Skeletal muscle satellite cell (primary cell): ENCODE measurements around the gene PP2D1.
"Not testable (repeated sequence)": the region's sequence is repeated elsewhere in the genome, so short reads cannot be mapped to it uniquely, and the experiment has no call there.

ENCODE experiments used
- H3K27me3 ChIP-seq: 2 replicates; pipeline ENCODE4 v1.7.0; 2013; ENCODE audit warnings: low read length; ENCODE audit not compliant: control insufficient read depth, insufficient read depth
- H3K36me3 ChIP-seq: 2 replicates; pipeline ENCODE4 v1.7.0; 2013; ENCODE audit warnings: mild to moderate bottlenecking, control low read depth, low read length; ENCODE audit not compliant: insufficient read depth
- H3K4me1 ChIP-seq: 2 replicates; pipeline ENCODE4 v1.7.0; 2013; ENCODE audit warnings: low read length; ENCODE audit not compliant: control insufficient read depth, insufficient read depth
- H3K4me2 ChIP-seq: 2 replicates; pipeline ENCODE4 v1.7.0; 2013; ENCODE audit warnings: mild to moderate bottlenecking, low read length
- H3K4me3 ChIP-seq: 2 replicates; pipeline ENCODE4 v1.7.0; 2013; ENCODE audit warnings: low read length
- H3K9ac ChIP-seq: 2 replicates; pipeline ENCODE4 v1.7.0; 2013; ENCODE audit warnings: mild to moderate bottlenecking, low read depth, low read length, moderate library complexity
- H3K9me3 ChIP-seq: replicated peaks from 2 replicates; pipeline ENCODE4 v1.7.0; 2013; ENCODE audit warnings: mild to moderate bottlenecking, control low read depth, low read length

Gene PP2D1

GRCh38 chr3:19959505-19959904 is 52.6 kb downstream of the PP2D1 start:
- Histone ChIP-seq H3K36me3 (peaks cover 29% of the 10 kb centered on the region), H3K27me3 (no peaks in the 10 kb centered on the region), H3K4me2 (no peak overlapping the region), H3K4me1 (no peaks in the 10 kb centered on the region), H3K9me3 (no peaks in the 10 kb centered on the region), H3K4me3 (no peak overlapping the region), H3K9ac (no peak overlapping the region)

- not testable (repeated sequence) for H3K4me2 ChIP-seq, H3K4me3 ChIP-seq, H3K4me1 ChIP-seq, H3K9me3 ChIP-seq, H3K27me3 ChIP-seq, H3K9ac ChIP-seq
- peaks cover 40% of the 10 kb centered on the region for H3K36me3 ChIP-seq
Measured at GRCh38 chr3:19957354-19957753, 54.7 kb downstream of the PP2D1 start.

- Histone ChIP-seq H3K36me3 (peaks cover 39% of the 10 kb centered on the region), H3K9ac (no peak overlapping the region), H3K27me3 (no peaks in the 10 kb centered on the region), H3K4me2 (no peak overlapping the region), H3K4me1 (no peaks in the 10 kb centered on the region), H3K4me3 (no peak overlapping the region), H3K9me3 (no peaks in the 10 kb centered on the region)
Measured at GRCh38 chr3:19954676-19955075, 57.4 kb downstream of the PP2D1 start.

GRCh38 chr3:19950316-19950715 is 61.7 kb downstream of the PP2D1 start:
- Histone ChIP-seq H3K36me3 (peaks cover 28% of the 10 kb centered on the region), H3K9ac (peak overlapping the region; percentile 98), H3K4me1 (peaks cover 19% of the 10 kb centered on the region), H3K4me3 (no peak overlapping the region), H3K9me3 (no peaks in the 10 kb centered on the region), H3K4me2 (peak overlapping the region; percentile 79), H3K27me3 (no peaks in the 10 kb centered on the region)

GRCh38 chr3:19948226-19948591 is 63.9 kb downstream of the PP2D1 start:
- peak overlapping the region; percentile 79 for H3K4me2 ChIP-seq
- peaks cover 12% of the 10 kb centered on the region for H3K36me3 ChIP-seq
- peak overlapping the region; percentile 95 for H3K4me3 ChIP-seq
- H3K9me3 ChIP-seq: no peaks in the 10 kb centered on the region
- peaks cover 19% of the 10 kb centered on the region for H3K4me1 ChIP-seq
- H3K27me3 ChIP-seq: no peaks in the 10 kb centered on the region
- H3K9ac ChIP-seq: peak overlapping the region; percentile 98

- peak overlapping the region; percentile 95 for H3K4me3 ChIP-seq
Measured at GRCh38 chr3:19947549-19948225, 64.4 kb downstream of the PP2D1 start.

GRCh38 chr3:19946832-19947548 is 65.1 kb downstream of the PP2D1 start, which contains the start of gene RAB5A:
Gene RAB5A (plus strand): TSS chr3:19947097. CDS start chr3:19950899, 3,802 bp downstream.
- H3K9me3 ChIP-seq: no peaks in the 10 kb centered on the region
- H3K36me3 ChIP-seq: peaks cover 9% of the 10 kb centered on the region
- peak within 1 kb of the TSS; percentile 95 for H3K4me3 ChIP-seq
- no peaks in the 10 kb centered on the region for H3K27me3 ChIP-seq
- H3K9ac ChIP-seq: peak within 1 kb of the TSS; percentile 98
- peaks cover 19% of the 10 kb centered on the region for H3K4me1 ChIP-seq
- peak within 1 kb of the TSS; percentile 96 for H3K4me2 ChIP-seq

More at GRCh38 chr3:19947549-19948225, 64.4 kb downstream of the PP2D1 start:
- Histone ChIP-seq H3K36me3 (peaks cover 9% of the 10 kb centered on the region), H3K4me1 (peaks cover 19% of the 10 kb centered on the region), H3K4me2 (peak overlapping the region; percentile 79), H3K9ac (peak overlapping the region; percentile 98), H3K27me3 (no peaks in the 10 kb centered on the region), H3K9me3 (no peaks in the 10 kb centered on the region)

- H3K9ac ChIP-seq: peak overlapping the region; percentile 98
- H3K36me3 ChIP-seq: peaks cover 5% of the 10 kb centered on the region
- H3K4me1 ChIP-seq: peaks cover 19% of the 10 kb centered on the region
- H3K27me3 ChIP-seq: no peaks in the 10 kb centered on the region
- H3K4me2 ChIP-seq: peak overlapping the region; percentile 96
- H3K9me3 ChIP-seq: no peaks in the 10 kb centered on the region
- H3K4me3 ChIP-seq: peak overlapping the region; percentile 95
Measured at GRCh38 chr3:19945969-19946831, 65.9 kb downstream of the PP2D1 start.

- Histone ChIP-seq H3K4me1 (peaks cover 19% of the 10 kb centered on the region), H3K4me2 (peak overlapping the region; percentile 96), H3K4me3 (peak overlapping the region; percentile 95), H3K9me3 (no peaks in the 10 kb centered on the region), H3K27me3 (no peaks in the 10 kb centered on the region), H3K36me3 (no peaks in the 10 kb centered on the region), H3K9ac (peak overlapping the region; percentile 98)
Measured at GRCh38 chr3:19945534-19945933, 66.5 kb downstream of the PP2D1 start.

- Histone ChIP-seq H3K9me3 (no peaks in the 10 kb centered on the region), H3K27me3 (no peaks in the 10 kb centered on the region), H3K36me3 (no peaks in the 10 kb centered on the region), H3K4me3 (no peak overlapping the region), H3K4me1 (peaks cover 2% of the 10 kb centered on the region), H3K9ac (no peak overlapping the region), H3K4me2 (no peak overlapping the region)
Measured at GRCh38 chr3:19940643-19941042, 71.4 kb downstream of the PP2D1 start.

GRCh38 chr3:19938295-19938627 is 73.8 kb downstream of the PP2D1 start:
- Histone ChIP-seq H3K27me3 (peaks cover 4% of the 10 kb centered on the region), H3K4me1 (no peaks in the 10 kb centered on the region), H3K9me3 (no peaks in the 10 kb centered on the region), H3K36me3 (no peaks in the 10 kb centered on the region), H3K4me3 (no peak overlapping the region), H3K9ac (no peak overlapping the region), H3K4me2 (no peak overlapping the region)
